Activated naive CD4-positive, alpha-beta T cell treated with anti-CD3 and anti-CD28 coated beads for 36 hours (primary cell): ENCODE measurements around the gene CYB561D2. TPM values are rescaled to one million over a fixed set of nuclear protein-coding genes. Genes with fewer than 3 reads are reported as not detected.
A peak's percentile ranks its signal among the peaks of the same experiment; 100 is the strongest.

ENCODE experiments used
- CTCF ChIA-PET: fragments of 350-600 bp; sonication (Branson Sonifier 250); formaldehyde crosslinking; loops from one replicate; lab custom pipeline; 2021; ENCODE audit warnings: antibody characterized with exemption; lab: Charles Lee
- DNase-seq: peaks from one replicate; pipeline ENCODE4 v3.0.0-alpha.2; 2020
- H3K27ac Mint-ChIP-seq: one replicate; pipeline ENCODE4 v1.8.0; 2021; ENCODE audit warnings: mild to moderate bottlenecking, mixed read lengths
- H3K27me3 Mint-ChIP-seq: one replicate; pipeline ENCODE4 v1.8.0; 2021; ENCODE audit warnings: low read depth, mixed read lengths
- H3K36me3 Mint-ChIP-seq: one replicate; pipeline ENCODE4 v1.8.0; 2021; ENCODE audit warnings: low read depth, mixed read lengths
- H3K4me1 Mint-ChIP-seq: one replicate; pipeline ENCODE4 v1.8.0; 2021; ENCODE audit warnings: low read depth, mixed read lengths
- H3K4me3 Mint-ChIP-seq: one replicate; pipeline ENCODE4 v1.8.0; 2021; ENCODE audit warnings: mild to moderate bottlenecking, moderate library complexity, mixed read lengths
- H3K9me3 Mint-ChIP-seq: one replicate; pipeline ENCODE4 v1.8.0; 2021; ENCODE audit warnings: mixed read lengths
- intact Hi-C: fragments of 100-400 bp; cut with micrococcal nuclease; formaldehyde crosslinking; loops from one replicate; pipeline ENCODE4 v1.15.1; 2023
- total RNA-seq, 2 experiments: library from RNA; stranded (reverse); gene quantifications; one replicate each; pipeline ENCODE4 v1.2.3, GENCODE V29; 2021

CYB561D2 gene
- total RNA-seq, 2 experiments from 2014 or later, result 11.0 to 11.3 TPM

GRCh38 chr3:50358355-50358910, 7.8 kb downstream of the CYB561D2 start:
- no peak for DNase-seq
- H3K9me3 Mint-ChIP-seq, result no peaks in the 10 kb centered on the region
- intact Hi-C loops, result loop anchor here (2.0 to 10.0 kb wide), 2 partner anchors 208 to 1026 kb away; partner anchors contain the start of genes C3orf18 and MANF
- H3K4me3 Mint-ChIP-seq, result peak overlapping the region; percentile 97
- peaks cover 43% of the 10 kb centered on the region for H3K4me1 Mint-ChIP-seq
- CTCF ChIA-PET, result no interaction called here
- peaks cover 16% of the 10 kb centered on the region for H3K36me3 Mint-ChIP-seq
- H3K27me3 Mint-ChIP-seq, result no peaks in the 10 kb centered on the region
- H3K27ac Mint-ChIP-seq, result peak overlapping the region; percentile 82

DNA sequence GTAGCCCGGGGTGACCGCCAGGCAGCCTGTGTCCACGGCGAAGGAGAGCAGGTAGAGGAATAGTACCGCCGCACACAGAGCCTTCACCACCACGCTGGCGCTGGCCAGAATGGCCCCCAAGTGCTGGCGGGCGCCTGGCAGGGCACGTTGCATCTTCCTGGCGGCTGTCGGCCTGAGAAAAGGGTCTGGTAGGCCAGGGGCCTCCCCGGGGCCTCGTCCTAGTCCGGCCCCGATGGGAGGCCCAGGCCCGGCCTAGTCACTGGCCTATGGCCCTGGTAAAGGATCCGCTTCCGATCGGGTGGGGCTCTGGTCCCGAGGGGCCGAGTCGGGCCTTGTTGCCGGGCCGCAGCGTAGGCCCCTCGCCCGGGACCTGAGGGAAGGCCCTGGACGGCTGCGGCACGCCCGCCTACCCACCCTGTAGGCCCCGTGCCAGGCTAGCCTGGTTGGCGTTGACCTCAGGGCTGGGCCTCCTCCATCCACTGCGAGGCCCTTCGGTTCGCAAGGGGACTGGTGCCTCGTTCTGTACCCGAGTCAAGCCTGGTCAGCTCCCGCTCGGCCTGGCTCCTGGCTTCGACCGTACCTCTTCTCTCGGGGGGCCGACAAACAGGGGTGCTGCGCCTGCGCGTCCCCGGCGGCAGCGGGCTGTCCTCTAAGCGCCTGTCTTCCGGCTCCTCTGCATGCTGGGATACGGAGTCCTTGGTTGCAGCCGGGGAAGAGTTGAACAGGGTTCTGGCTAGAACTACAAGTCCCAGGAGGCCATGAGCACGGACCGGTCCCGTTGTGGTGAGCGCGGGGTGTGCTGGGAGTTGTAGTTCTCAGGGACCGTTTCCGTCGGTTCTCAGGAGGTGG, 8.5 kb downstream of the CYB561D2 start, which contains the start of gene TMEM115:
TSS of gene TMEM115 (minus strand) at position 611 of the 849 bp plus-strand sequence. CDS start at position 153, 458 bp downstream.
- CTCF ChIA-PET, result no interaction called here
- intact Hi-C loops, result loop anchor here (1.0 to 10.0 kb wide), 9 partner anchors 8 to 1026 kb away; partner anchors contain the start of genes C3orf18, GNAI2, HYAL3 and IFRD2
- Mint-ChIP-seq H3K27ac (peak within 1 kb of the TSS; percentile 89), H3K27me3 (no peaks in the 10 kb centered on the region), H3K9me3 (no peaks in the 10 kb centered on the region), H3K36me3 (peaks cover 16% of the 10 kb centered on the region), H3K4me3 (peak within 1 kb of the TSS; percentile 97), H3K4me1 (peaks cover 43% of the 10 kb centered on the region)
- peak; percentile 98 for DNase-seq

GRCh38 chr3:50359760-50360110, 9.1 kb downstream of the CYB561D2 start:
- Mint-ChIP-seq H3K4me3 (peak overlapping the region; percentile 97), H3K27ac (peak overlapping the region; percentile 89), H3K36me3 (peaks cover 12% of the 10 kb centered on the region), H3K9me3 (no peaks in the 10 kb centered on the region), H3K4me1 (peaks cover 43% of the 10 kb centered on the region), H3K27me3 (no peaks in the 10 kb centered on the region)
- DNase-seq, result no peak
- CTCF ChIA-PET, result no interaction called here
- intact Hi-C loops, result loop anchor here (1.0 to 10.0 kb wide), 9 partner anchors 8 to 1025 kb away; partner anchors contain the start of genes C3orf18, GNAI2, HYAL3 and IFRD2

DNA sequence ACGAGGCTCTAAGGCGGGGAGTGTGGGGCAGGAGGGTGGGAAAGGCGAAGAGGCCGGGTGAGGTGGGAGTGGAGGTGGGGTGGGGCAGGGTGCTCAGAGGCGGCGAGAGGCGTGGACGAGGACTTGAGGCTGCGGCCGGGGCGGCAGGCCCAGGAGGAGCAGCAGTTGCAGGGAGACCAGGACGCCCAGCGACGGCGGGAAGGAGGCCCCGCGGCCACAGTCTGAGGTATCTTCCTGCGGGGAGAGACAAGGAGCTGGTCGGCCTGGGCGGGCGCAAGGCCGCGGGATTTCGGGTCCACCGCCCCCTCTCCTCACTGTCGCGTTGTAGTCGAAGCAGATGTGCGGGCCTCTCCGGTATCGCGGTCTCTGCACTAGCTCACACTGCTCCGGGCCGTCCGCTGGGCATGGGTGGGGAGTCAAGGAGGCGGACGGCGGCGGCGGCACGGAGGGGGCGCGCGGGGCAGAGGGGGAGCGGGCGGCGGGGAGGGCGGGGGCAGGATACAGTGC, 14.0 kb downstream of the CYB561D2 start:
- CTCF ChIA-PET, result interaction anchor here (1.0 kb wide), 1 partner anchor 185 kb away, joined by 3 read pairs; no protein-coding TSS in a partner anchor
- intact Hi-C loops, result loop anchor here (1.0 kb wide), 1 partner anchor 14 kb away; the partner anchor contains the start of genes CYB561D2 and NPRL2

DNA sequence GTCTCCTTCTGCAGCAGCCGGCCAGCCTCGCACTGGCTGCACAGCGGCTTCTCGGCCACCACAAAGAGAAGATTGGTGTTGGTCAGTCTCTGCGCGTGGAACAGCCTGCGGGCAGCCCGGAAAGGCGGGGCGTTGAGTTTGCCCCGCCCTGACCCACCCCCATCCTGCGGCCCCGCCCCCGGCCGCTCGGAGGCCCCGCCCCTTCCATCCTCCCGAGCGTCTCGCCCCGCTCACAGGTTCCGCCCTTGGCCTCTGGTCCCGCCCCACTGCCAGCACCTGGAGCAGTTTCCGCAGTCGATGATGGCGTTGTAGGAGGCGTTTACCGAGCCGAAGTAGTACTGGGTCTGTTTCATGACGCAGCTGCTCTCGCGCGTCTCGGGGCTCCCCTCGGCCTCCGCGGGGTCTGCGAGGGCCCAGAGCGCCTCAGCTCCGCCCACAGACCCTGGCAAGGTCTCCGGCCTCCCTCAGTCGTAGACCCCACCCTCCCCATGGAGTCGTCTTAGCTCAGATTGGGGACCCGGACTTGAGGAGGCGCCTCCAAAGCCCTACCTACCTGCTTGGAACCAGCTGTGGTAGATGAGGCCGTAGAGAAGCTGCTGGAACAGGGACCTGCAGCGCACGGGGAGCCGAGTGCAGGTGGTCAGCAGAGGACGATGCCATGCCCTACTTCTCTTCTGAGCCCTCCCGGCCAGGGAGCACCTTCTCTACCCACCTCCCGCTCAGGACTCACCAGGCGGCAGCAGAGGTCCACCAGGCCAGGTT, 14.6 kb downstream of the CYB561D2 start:
- Mint-ChIP-seq H3K36me3 (no peaks in the 10 kb centered on the region), H3K4me1 (peaks cover 17% of the 10 kb centered on the region), H3K27ac (peak overlapping the region; percentile 50), H3K4me3 (peak overlapping the region; percentile 79), H3K27me3 (no peaks in the 10 kb centered on the region), H3K9me3 (no peaks in the 10 kb centered on the region)
- CTCF ChIA-PET, result interaction anchor here (0.8 to 1.1 kb wide), 4 partner anchors 15 to 185 kb away, joined by 3 read pairs; partner anchors contain the start of genes CYB561D2 and NPRL2
- intact Hi-C loops, result loop anchor here (1.0 kb wide), 1 partner anchor 15 kb away; the partner anchor contains the start of genes CYB561D2 and NPRL2
- DNase-seq, result peak; percentile 98

More for the DNA sequence above, 14.0 kb downstream of the CYB561D2 start:
- no peaks in the 10 kb centered on the region for H3K36me3 Mint-ChIP-seq
- H3K4me1 Mint-ChIP-seq, result peaks cover 23% of the 10 kb centered on the region
- H3K4me3 Mint-ChIP-seq, result peak overlapping the region; percentile 79
- H3K27me3 Mint-ChIP-seq, result no peaks in the 10 kb centered on the region
- H3K9me3 Mint-ChIP-seq, result no peaks in the 10 kb centered on the region
- H3K27ac Mint-ChIP-seq, result no peak overlapping the region
- no peak for DNase-seq

GRCh38 chr3:50365842-50366220, 15.2 kb downstream of the CYB561D2 start:
- CTCF ChIA-PET, result interaction anchor here (0.8 to 1.1 kb wide), 4 partner anchors 16 to 184 kb away, joined by 3 read pairs; partner anchors contain the start of genes CYB561D2 and NPRL2
- no peak for DNase-seq
- Mint-ChIP-seq H3K27ac (peak overlapping the region; percentile 50), H3K9me3 (no peaks in the 10 kb centered on the region), H3K4me3 (peak overlapping the region; percentile 79), H3K4me1 (peaks cover 16% of the 10 kb centered on the region), H3K36me3 (no peaks in the 10 kb centered on the region), H3K27me3 (no peaks in the 10 kb centered on the region)
- intact Hi-C loops, result loop anchor here (1.0 kb wide), 1 partner anchor 16 kb away; the partner anchor contains the start of genes CYB561D2 and NPRL2

- H3K9me3 Mint-ChIP-seq, result no peaks in the 10 kb centered on the region
- no peak for DNase-seq
- no peaks in the 10 kb centered on the region for H3K36me3 Mint-ChIP-seq
- CTCF ChIA-PET, result no interaction called here
- H3K4me1 Mint-ChIP-seq, result peaks cover 28% of the 10 kb centered on the region
- H3K27ac Mint-ChIP-seq, result no peak overlapping the region
- H3K4me3 Mint-ChIP-seq, result no peak overlapping the region
- H3K27me3 Mint-ChIP-seq, result no peaks in the 10 kb centered on the region
- intact Hi-C loops, result no loop called here
Observed at GRCh38 chr3:50369012-50369670, 18.5 kb downstream of the CYB561D2 start.

DNA sequence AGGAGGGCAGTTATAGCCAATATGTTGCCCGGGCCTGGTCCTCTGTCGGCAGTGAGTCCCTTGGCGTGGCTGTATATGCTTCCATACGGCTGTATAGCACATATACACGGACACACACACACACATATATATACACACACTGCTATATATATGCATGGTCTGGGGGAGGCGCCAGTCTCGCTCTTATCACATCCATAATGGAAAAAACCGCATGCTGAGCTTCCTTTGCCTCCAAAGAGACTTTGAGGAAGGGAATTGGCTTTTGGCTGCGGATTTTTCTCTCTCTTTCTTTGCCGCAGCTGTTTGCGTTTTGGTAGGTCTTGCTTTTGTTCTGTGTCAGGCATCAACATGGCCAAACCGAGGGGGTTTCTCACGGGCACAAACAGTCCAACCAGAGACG, 19.9 kb downstream of the CYB561D2 start:
- no peaks in the 10 kb centered on the region for H3K27me3 Mint-ChIP-seq
- H3K4me1 Mint-ChIP-seq, result peaks cover 25% of the 10 kb centered on the region
- no peak overlapping the region for H3K4me3 Mint-ChIP-seq
- no peak overlapping the region for H3K27ac Mint-ChIP-seq
- CTCF ChIA-PET, result interaction anchor here (1.1 kb wide), 1 partner anchor 172 kb away, joined by 7 read pairs; no protein-coding TSS in a partner anchor
- DNase-seq, result no peak
- H3K36me3 Mint-ChIP-seq, result no peaks in the 10 kb centered on the region
- intact Hi-C loops, result no loop called here
- no peaks in the 10 kb centered on the region for H3K9me3 Mint-ChIP-seq

GRCh38 chr3:50371133-50371685, 20.5 kb downstream of the CYB561D2 start:
- H3K9me3 Mint-ChIP-seq, result no peaks in the 10 kb centered on the region
- intact Hi-C loops, result no loop called here
- no peaks in the 10 kb centered on the region for H3K36me3 Mint-ChIP-seq
- peaks cover 19% of the 10 kb centered on the region for H3K4me1 Mint-ChIP-seq
- no peak overlapping the region for H3K27ac Mint-ChIP-seq
- H3K27me3 Mint-ChIP-seq, result no peaks in the 10 kb centered on the region
- no peak overlapping the region for H3K4me3 Mint-ChIP-seq
- no peak for DNase-seq
- CTCF ChIA-PET, result interaction anchor here (1.1 kb wide), 1 partner anchor 171 kb away, joined by 7 read pairs; no protein-coding TSS in a partner anchor

GRCh38 chr3:50372349-50372748, 21.7 kb downstream of the CYB561D2 start:
- Mint-ChIP-seq H3K36me3 (no peaks in the 10 kb centered on the region), H3K4me3 (no peak overlapping the region), H3K9me3 (no peaks in the 10 kb centered on the region), H3K27me3 (no peaks in the 10 kb centered on the region), H3K4me1 (peaks cover 15% of the 10 kb centered on the region), H3K27ac (no peak overlapping the region)
- DNase-seq, result no peak
- CTCF ChIA-PET, result no interaction called here
- intact Hi-C loops, result no loop called here
